CD1c-positive myeloid dendritic cell (primary cell): ENCODE results near the gene PLXNB1.
A peak's percentile ranks its signal among the peaks of the same experiment; 100 is the strongest.
"Not testable (repeated sequence)": the region's sequence is repeated elsewhere in the genome, so short reads cannot be mapped to it uniquely, and the experiment has no call there.

Experiments used
- DNase-seq: peaks from one replicate; pipeline ENCODE4 v3.0.0-alpha.2; 2016; ENCODE audit errors: extremely low spot score

The PLXNB1 gene

GRCh38 chr3:48405971-48406370, 23.9 kb downstream of the PLXNB1 start:
- DNase-seq = no peak

- DNase-seq = no peak
These were observed 24.5 kb downstream of the PLXNB1 start for GRCh38 chr3:48405343-48405881.

DNA sequence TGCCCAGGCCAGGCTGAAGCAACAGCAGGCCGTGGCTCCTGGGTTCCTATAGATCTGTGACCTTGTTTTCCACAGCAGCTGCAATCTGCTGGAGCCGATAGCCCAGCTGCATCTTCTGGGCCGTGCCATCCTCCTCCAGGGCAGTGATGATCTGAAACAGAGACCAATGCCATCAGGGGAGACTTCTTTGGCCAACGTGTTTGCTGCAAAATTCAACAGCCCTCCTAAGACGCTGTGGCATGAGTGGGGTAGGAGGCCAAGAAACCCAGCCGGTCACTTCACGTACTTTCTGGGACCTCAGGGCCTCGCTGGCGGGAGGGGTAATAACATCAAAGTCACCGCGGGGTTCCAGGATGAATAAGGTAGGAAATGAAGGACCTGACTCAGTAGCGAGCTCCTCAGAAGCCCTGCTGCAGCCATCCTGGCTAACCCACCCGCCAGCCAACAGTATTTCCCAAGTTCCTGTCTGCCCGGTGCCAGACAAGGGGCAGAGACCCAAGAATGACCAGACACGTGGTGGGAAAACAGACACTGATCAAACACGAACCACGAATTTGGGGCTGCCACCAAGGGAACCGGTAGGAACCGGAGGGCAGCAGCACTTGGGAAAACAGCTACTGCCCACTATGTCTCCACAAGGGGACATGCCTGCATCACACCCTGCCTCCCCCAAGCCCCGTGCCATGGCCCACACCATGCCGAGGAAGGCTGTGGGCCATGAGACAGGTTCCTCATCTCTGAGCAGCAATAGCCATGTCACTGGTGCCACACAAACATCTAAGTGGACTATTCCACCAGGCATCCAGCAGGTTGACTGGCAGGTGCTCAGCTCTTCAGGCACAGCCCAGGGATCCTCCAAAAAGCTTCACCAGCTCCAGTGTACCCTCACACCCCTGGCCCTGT, 25.2 kb downstream of the PLXNB1 start:
- DNase-seq = no peak

GRCh38 chr3:48403533-48404439, 26.1 kb downstream of the PLXNB1 start:
- no peak for DNase-seq

GRCh38 chr3:48402907-48403306, 27.0 kb downstream of the PLXNB1 start:
- DNase-seq = no peak

DNA sequence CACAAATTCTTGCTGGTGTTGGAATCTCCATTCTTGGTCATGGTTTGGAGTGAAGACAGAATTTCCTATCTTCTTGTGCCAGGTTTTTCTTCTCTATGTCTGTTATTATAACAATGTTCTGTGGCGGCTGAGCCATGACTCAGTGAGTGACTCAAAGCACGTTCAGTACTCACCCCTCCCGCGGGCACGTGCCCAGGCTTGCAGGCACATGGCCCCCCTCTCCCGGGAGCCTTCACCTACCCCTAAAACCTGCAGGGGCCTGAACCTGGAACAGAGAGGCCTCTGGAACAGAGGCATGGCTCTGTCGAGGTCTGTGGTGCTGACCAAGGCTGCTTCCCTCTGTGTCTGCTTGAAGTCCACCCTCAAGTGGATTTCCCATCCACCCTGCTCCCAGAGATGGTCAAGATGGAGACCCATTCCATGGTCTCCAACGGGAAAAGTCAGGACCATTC, 27.6 kb downstream of the PLXNB1 start:
- DNase-seq = no peak

- not testable (repeated sequence) for DNase-seq
These were observed 28.4 kb downstream of the PLXNB1 start for GRCh38 chr3:48401434-48401901.

DNA sequence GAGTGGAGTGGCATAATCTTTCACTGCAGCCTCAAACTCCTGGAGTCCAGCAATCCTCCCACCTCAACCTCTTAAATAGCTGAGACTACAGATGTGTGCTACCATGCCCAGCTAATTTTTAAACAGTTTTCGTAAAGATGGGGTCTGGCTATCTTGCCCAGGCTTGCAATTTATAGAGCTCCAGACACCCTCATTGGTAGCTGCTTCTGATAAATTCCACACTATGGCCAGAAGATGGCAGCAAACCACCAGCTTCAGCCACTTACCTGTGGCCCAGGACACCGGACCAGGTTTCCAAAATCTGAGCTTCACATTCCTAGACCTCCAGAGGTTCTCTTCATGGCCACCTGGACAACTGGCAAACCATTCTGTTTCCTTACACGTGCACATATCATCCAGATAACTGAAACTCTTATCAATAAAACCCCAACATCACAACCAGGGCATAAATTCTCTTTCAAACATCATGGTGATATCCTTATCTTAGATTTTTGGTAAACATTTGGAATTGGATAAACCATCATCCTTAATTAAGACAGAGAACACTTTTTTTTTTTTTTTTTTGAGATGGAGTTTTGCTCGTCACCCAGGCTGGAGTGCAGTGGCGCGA, 29.0 kb downstream of the PLXNB1 start:
- peak; percentile 78 for DNase-seq

DNA sequence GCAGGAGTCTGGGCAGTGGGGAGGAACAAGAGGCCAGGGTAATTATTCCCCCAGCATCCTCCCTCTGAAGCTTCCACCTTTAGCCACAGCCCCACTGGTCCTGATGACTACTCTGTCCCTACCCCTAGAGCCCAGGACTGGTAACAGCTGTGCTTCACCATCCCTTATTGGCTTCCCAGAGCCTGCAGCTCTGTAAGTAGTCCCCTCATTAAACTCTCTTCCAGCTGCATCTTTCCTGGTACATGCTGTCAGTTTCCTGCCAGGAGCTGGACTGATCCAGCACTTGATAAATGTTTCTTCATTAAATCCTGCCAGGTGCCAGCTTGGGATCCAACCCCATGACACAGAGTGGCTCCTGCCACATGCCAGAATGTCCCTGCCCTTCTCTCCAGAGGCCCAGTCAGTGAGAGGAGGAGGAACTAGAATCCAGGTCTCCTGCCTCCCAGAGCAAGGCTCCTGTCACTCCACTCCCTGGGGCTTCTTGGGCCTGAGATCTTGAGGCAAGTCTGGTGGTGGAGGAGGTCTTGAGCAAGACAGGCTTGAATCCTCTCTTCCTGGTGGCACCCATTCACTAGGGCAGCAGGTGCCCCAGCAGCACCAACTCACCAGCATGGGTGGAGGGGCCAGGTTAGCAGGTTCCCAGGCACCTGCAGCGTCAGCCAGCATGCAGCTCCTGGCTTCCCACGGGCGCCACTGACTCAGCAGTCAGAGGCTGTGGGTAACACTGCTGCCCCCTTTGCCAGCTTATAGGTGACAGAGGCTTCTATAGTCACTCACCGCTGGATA, 30.3 kb downstream of the PLXNB1 start:
- DNase-seq = no peak

DNA sequence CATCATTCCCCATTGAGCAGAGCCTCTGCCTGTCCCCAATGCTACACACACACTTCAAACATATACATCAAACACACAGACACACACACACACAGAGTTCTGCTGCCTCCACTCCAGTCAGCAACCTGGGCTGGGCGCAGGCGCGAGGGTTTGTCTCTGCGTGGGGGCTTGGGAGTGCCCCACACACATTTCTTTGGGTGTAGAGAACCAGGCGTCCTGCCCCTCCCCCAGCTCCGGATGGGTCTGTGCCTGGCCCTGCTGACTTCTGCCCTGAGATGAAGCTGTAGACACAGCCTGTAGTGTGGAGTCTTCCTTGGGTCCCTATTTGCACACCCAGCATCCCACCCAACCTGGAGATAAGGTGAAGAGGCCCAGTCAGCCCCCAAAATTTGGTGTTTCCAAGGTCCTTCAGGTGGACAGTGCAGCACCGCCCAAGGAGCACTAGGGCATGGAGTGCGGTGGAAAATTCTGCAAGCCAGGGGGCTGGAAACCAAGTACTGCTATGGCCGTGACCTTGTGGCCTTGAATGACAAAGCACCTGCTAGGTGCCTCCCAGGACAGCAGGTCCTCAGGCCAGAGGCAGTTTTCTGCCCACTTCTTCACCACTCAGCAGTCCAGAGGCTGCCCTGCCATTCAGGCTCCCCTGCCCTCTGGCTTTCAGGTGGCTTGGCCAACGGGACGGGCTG, 31.0 kb downstream of the PLXNB1 start:
- no peak for DNase-seq

DNA sequence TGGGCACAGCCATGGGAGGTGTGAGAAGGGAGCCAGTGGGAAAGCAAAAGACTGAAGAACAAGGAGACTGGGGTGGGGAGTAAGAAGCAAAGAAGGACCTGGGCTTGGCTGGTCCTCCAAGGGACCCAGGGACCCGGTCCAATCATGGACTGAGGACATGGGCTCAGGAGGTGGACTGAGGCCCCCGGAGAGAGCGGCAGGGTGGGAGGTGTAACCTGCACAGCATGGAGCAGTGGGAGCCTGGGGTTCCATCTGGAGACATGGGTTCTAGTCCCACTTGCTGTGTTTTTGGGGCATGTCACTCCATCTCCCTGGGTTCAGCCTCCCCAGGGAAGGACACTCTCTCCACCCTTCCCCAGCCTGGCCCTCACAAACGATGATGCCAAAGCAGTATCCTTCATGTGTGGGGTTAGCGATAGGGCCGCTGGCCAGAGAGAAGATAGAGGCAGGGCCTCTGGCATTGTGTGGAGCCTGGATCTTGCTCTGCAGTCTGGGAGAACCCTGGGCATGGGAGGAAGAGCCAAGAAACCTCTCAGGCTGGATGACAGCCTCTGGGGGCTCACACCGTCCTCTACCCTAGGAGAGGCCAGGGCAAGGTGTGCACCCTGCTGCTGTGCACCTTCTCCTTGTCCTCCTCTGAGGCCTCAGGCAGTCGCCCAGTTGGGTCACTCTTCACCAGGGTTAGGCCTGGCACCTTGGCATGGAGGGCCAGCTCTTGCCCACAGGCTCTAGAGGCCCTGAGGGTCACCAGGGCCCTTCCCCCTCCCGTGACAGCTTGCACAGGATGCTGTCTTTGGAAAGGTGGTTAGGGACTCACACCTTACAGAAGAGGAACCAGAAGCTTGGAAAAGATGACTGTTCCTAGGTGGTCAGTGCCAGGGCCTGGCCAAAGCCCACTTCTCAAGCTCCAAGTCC, 31.9 kb downstream of the PLXNB1 start:
- no peak for DNase-seq

- DNase-seq = no peak
These were observed 34.2 kb downstream of the PLXNB1 start for GRCh38 chr3:48395714-48396113.

DNA sequence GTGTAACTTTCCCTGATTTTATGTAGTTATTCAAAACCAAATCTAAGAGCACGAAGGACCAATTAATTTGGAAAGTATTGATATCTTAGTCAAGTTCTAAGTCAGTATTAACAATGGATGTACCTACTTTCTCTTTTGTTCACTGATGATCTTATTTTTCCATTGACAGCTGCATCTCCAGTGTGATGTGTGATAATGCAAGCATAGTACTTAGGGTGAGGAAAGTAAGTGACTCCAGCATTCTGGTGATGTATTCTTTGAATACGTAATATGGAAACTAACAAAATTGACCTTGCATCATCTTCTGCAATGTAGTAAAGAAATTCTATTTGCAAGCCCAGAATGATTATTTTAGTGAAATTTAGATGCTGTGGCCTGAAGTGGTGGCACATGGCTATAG, 35.5 kb downstream of the PLXNB1 start:
- DNase-seq = no peak

GRCh38 chr3:48388966-48389365, 40.9 kb downstream of the PLXNB1 start:
- DNase-seq = no peak

GRCh38 chr3:48387634-48388033, 42.3 kb downstream of the PLXNB1 start:
- no peak for DNase-seq

DNA sequence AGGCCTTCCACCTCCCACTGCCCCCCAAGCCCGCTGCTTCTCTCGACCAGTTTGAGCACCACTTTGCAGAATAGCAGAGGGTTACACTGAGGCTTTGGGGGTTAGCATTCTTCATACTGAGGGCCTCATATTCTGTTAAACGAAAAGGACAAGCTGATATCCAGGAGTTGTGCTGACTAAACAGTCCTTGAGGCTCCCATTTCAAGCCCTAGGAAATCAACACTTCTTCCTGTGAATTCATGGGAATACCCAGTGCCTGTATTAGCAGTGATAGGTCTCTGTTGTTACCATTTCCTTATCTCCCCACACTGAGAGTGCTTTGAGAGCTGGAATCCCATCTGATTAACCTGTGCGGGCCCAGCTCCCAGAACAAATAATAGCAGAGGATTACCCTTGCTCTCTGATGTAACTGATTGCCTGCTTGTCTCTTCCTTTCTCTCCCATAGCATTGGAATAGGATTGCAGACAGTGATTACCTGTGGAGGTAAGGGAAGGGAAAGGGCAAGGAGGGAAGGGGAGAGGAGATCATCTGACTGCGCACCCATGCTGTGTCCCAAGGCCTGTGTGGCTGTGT, 56.9 kb downstream of the PLXNB1 start:
- DNase-seq = no peak

DNA sequence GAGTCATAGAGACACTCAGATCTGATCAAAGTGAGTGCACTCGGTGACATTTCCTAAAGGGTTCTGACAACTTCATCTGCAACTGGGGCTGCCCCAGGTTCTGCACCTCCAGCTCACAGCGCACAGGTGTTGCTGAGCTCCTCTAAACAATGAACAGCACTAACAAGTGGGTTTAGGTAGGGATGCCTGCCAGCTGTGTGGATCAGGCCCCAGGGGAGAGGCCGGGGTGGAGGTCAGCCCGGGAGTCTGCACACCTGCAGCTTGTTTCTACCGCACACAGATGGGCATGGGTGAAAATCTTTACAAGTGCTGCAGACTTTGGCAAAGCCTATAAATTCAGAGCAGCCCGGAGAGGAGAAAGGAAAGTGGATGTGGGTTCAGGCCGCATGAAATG, 57.5 kb downstream of the PLXNB1 start:
- DNase-seq = no peak

DNA sequence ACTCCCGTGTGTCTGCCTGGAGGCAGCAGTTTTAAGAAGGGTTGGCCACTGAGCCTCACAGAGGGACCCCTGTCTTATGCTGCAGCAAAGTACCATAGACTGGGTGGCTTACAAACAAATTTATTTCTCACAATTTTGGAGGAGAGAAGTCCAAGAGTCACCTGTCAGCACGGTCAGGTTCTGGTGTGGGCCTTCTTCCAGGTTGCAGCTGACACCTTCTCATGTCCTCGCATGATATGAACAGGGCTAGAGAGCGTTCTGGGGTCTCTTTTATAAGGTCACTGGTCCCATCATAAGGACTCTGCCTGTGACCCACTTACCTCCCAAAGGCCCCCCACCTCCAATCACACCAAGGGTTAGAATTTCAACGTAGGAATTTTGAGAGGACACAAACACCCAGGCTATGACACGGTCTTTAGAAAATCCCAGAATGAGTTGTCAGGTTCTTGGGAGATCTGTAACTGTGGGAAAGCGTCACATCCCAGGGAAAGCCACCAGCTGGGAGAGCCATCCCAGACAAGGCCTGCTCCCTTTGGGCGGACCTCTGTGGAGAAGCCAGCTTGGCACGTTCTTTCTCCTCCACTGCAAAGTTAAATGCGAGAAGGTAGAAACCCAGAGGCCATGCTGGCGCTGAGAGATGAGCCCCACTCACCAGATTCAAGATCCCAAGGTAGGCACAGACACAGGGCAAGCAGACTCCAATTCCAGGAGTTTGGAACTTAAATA, 58.1 kb downstream of the PLXNB1 start, which contains the start of gene FBXW12:
FBXW12 (plus strand) TSS at position 569 of the 726 bp plus-strand sequence. CDS start 549 bp downstream, outside the sequence.
- DNase-seq = no peak
